Esophagus (tissue), 2 donors: ENCODE measurements around the gene PICALM. TPM values are rescaled to one million over a fixed set of nuclear protein-coding genes. Genes with fewer than 3 reads are reported as not detected.

Experiments
- H3K27ac ChIP-seq, 2 donors: one replicate each; pipeline ENCODE4 v1.5.1; 2013; ENCODE audit warnings: low read depth in 2 of 2, mild to moderate bottlenecking in 2 of 2, inconsistent platforms in 1 of 2, low read length in 1 of 2, moderate library complexity in 1 of 2
- H3K27me3 ChIP-seq, 2 donors: one replicate each; pipeline ENCODE4 v1.6.1; 2013; ENCODE audit warnings: low read length in 2 of 2, control low read depth in 1 of 2, mild to moderate bottlenecking in 1 of 2; ENCODE audit not compliant: insufficient read depth in 2 of 2, control insufficient read depth in 1 of 2
- H3K36me3 ChIP-seq, 2 donors: one replicate each; pipeline ENCODE4 v1.6.1; 2013; ENCODE audit warnings: low read length in 1 of 2; ENCODE audit not compliant: control insufficient read depth in 2 of 2, insufficient read depth in 2 of 2
- H3K4me1 ChIP-seq, 2 donors: one replicate each; pipeline ENCODE4 v1.6.1; 2013; ENCODE audit warnings: low read length in 1 of 2; ENCODE audit not compliant: control insufficient read depth in 2 of 2, insufficient read depth in 2 of 2
- H3K4me3 ChIP-seq, 2 donors: one replicate each; pipeline ENCODE4 v1.5.1; 2013; ENCODE audit warnings: low read length in 2 of 2, mild to moderate bottlenecking in 2 of 2, low read depth in 1 of 2, moderate library complexity in 1 of 2
- H3K9me3 ChIP-seq, 2 donors: one replicate each; pipeline ENCODE4 v1.6.1; 2013; ENCODE audit warnings: mild to moderate bottlenecking in 2 of 2, low read depth in 1 of 2, low read length in 1 of 2, moderate library complexity in 1 of 2; ENCODE audit not compliant: control insufficient read depth in 2 of 2, insufficient read depth in 1 of 2
- WGBS, 2 donors: extraction: QIAGEN DNeasy Blood & Tissue Kit; methylation state at CpG; one replicate each; pipeline ENCODE4 v1.1.7; 2013; 5-methylcytosine and 5-hydroxymethylcytosine counted together
- polyA plus RNA-seq, 2 donors: library from polyadenylated mRNA; stranded (reverse); fragments of 200-250 nt; gene quantifications; one replicate each; pipeline ENCODE4 v1.2.3, GENCODE V29; 2013
- donor health status: healthy with polysubstance abuse.
- donor health status: Bipolar disorder and iron deficiency.

The PICALM gene
- polyA plus RNA-seq, 2 donors, result 60.9 to 61.1 TPM

GRCh38 chr11:85918910-85919794 is 149.7 kb downstream of the PICALM start:
- 61 to 64% methylated on average over 4 of the region's 4 CpGs for WGBS, 2 donors
- no peaks in the 10 kb centered on the region for H3K4me1 ChIP-seq
- H3K4me3 ChIP-seq, result no peak overlapping the region

GRCh38 chr11:85914425-85914824 is 154.5 kb downstream of the PICALM start:
- H3K36me3 ChIP-seq, result no peaks in the 10 kb centered on the region
- peaks cover 0 to 2% of the 10 kb centered on the region in 2 donors for H3K9me3 ChIP-seq
- H3K27ac ChIP-seq, result no peak overlapping the region
- WGBS, 2 donors, result 87 to 89% methylated on average over 6 of the region's 6 CpGs
- no peaks in the 10 kb centered on the region for H3K4me1 ChIP-seq
- peaks cover 0 to 3% of the 10 kb centered on the region in 2 donors for H3K27me3 ChIP-seq
- H3K4me3 ChIP-seq, result no peak overlapping the region

More at GRCh38 chr11:85918910-85919794, 149.7 kb downstream of the PICALM start:
- H3K27me3 ChIP-seq, result no peaks in the 10 kb centered on the region
- peaks cover 0 to 2% of the 10 kb centered on the region in 2 donors for H3K9me3 ChIP-seq
- H3K27ac ChIP-seq, result no peak overlapping the region
- no peaks in the 10 kb centered on the region for H3K36me3 ChIP-seq

- no peaks in the 10 kb centered on the region for H3K4me1 ChIP-seq
- H3K27me3 ChIP-seq, result peaks cover 0 to 3% of the 10 kb centered on the region in 2 donors
- no peak overlapping the region for H3K4me3 ChIP-seq
- no peak overlapping the region for H3K27ac ChIP-seq
- H3K36me3 ChIP-seq, result no peaks in the 10 kb centered on the region
- peaks cover 0 to 2% of the 10 kb centered on the region in 2 donors for H3K9me3 ChIP-seq
These were observed 155.4 kb downstream of the PICALM start for GRCh38 chr11:85913513-85913912.

GRCh38 chr11:85912414-85912813 is 156.5 kb downstream of the PICALM start:
- WGBS, 2 donors, result 69 to 70% methylated on average over 2 of the region's 2 CpGs
- Histone ChIP-seq H3K27ac (no peak overlapping the region), H3K36me3 (no peaks in the 10 kb centered on the region), H3K4me3 (no peak overlapping the region), H3K9me3 (peaks cover 0 to 2% of the 10 kb centered on the region in 2 donors), H3K4me1 (no peaks in the 10 kb centered on the region), H3K27me3 (peaks cover 0 to 3% of the 10 kb centered on the region in 2 donors)

Other genes starting within 250 kb of the PICALM start
- gene CCDC83, start 213.7 kb downstream of the PICALM start, polyA plus RNA-seq, result not detected
- gene EED, start 175.7 kb upstream of the PICALM start, polyA plus RNA-seq, result 10 to 100 TPM; 11.7 to 16.8 TPM
- gene HIKESHI, start 233.2 kb upstream of the PICALM start, polyA plus RNA-seq, result 10 to 100 TPM; 21.7 to 34.5 TPM